HG03175 (cell line): Measurements from ENCODE around the gene FBXO9.
A peak's percentile ranks its signal among the peaks of the same experiment; 100 is the strongest.
"Not testable (repeated sequence)": the region's sequence is repeated elsewhere in the genome, so short reads cannot be mapped to it uniquely, and the experiment has no call there.

Experiments
- ATAC-seq: cut with Tn5 transposase; IDR thresholded peaks from one replicate; pipeline ENCODE4 v1.9.1; 2021; ENCODE audit warnings: mild to moderate bottlenecking, moderate library complexity; ENCODE audit not compliant: unreplicated experiment

Gene FBXO9

GRCh38 chr6:53045891-53046673 lies 19.1 kb upstream of the FBXO9 start:
- ATAC-seq = no peak

- peak; percentile 93 for ATAC-seq
These were observed 16.6 kb upstream of the FBXO9 start for GRCh38 chr6:53048431-53049195.

GRCh38 chr6:53049415-53049814 lies 15.8 kb upstream of the FBXO9 start:
- no peak for ATAC-seq

DNA sequence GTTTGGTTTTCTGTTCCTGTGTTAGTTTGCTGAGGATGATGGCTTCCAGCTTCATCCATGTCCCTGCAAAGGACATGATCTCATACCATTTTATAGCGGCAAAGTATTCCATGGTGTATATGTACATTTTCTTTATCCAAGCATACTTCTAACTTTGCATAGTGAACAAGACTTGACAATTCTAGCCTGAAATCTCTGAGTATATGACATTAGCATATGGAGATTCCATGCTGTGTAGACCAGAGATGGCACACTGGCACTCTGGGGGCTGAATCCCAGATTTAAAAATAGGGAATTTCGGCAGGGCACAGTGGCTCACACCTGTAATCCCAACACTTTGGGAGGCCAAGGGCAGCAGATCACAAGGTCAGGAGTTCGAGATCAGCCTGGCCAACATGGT lies 13.1 kb upstream of the FBXO9 start:
- ATAC-seq = not testable (repeated sequence)

DNA sequence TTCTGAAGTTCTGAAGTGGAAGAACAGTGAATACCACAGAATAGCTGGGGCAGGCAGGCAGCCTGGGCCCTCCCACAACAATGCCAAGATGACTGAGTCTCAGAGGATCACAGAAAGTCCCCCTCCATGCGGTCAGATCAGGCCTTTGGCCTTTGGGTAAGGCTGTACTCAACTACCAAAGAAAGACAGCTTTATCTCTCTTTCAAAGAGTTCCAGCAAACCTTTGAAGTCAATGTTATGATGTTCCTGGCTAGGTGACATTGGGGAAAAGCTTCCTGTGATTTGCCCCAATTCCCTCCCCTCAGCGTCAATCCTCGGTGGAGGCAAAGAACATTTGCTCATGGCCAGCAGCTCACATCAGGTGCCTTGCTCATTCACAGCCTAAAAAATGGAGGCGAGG lies 10.7 kb upstream of the FBXO9 start:
- no peak for ATAC-seq

DNA sequence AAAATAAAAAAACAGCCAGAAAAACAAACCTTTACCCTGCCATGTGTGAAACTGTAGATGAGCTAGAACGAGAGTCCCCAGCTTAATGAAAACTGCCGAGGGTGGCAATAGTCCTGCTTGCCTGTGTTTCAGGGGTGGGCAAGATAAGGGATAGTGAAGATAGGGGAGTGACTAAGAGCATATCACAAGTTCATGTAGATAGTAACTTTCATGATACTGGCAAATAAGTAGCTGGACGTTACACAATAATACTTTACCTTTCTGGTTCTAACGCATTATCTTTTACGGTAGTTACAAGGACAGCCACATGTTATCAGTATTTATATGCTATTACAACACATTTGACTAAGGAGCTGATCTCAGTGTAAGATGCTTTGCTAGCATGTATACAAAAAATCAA lies 9.3 kb upstream of the FBXO9 start:
- ATAC-seq = no peak

GRCh38 chr6:53056273-53056672 lies 8.9 kb upstream of the FBXO9 start:
- no peak for ATAC-seq

GRCh38 chr6:53058388-53059195 lies 6.6 kb upstream of the FBXO9 start:
- no peak for ATAC-seq

GRCh38 chr6:53059648-53060589 lies 5.3 kb upstream of the FBXO9 start:
- no peak for ATAC-seq

- ATAC-seq = no peak
These were observed 3.0 kb upstream of the FBXO9 start for GRCh38 chr6:53062169-53062539.

GRCh38 chr6:53064255-53064654 lies 949 bp upstream of the FBXO9 start:
- ATAC-seq = not testable (repeated sequence)

DNA sequence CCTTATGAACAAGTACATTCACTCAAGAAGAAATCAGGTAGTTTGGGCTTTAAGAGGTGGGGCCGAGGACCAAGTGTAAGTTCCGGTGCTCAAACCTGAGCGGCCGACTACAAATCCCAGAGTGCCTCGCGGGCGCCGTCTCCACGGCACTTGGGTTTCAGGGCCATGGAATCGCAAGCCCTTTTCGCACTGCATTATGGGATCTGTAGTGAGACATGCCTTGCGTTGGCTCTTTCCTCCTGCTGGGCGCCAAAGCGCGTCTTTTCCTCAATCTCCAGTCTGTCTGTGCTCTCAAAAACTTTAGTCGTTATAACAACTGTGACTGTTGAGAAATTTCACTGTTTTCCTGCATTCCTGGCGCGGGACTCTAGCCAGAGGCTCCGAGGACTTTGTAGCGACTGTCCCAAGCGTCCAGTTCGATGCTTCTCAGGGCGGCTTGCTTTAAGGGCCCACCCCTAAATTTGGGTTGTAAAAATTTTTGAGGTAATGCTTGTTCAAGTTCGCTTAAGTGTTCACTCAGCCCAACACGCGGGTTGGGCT lies 408 bp upstream of the FBXO9 start:
- peak; percentile 78 for ATAC-seq

DNA sequence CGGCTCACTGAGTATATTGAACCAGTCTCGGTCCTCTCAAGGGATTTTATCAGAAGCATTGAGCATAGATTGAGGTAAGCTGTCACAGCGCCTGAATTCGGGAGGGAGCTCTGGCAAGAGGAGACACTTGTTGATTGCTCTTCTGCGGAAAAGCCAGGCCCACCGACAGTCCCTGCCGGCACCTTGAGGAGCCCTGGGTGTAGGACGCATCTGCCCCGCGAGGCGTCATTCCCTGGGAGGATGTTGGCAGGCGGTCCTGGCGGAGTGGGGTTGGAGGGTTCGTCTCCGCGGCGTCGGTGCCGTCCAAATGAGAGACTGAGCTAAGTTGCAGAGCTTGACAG lies 843 bp downstream of the FBXO9 start:
- no peak for ATAC-seq

DNA sequence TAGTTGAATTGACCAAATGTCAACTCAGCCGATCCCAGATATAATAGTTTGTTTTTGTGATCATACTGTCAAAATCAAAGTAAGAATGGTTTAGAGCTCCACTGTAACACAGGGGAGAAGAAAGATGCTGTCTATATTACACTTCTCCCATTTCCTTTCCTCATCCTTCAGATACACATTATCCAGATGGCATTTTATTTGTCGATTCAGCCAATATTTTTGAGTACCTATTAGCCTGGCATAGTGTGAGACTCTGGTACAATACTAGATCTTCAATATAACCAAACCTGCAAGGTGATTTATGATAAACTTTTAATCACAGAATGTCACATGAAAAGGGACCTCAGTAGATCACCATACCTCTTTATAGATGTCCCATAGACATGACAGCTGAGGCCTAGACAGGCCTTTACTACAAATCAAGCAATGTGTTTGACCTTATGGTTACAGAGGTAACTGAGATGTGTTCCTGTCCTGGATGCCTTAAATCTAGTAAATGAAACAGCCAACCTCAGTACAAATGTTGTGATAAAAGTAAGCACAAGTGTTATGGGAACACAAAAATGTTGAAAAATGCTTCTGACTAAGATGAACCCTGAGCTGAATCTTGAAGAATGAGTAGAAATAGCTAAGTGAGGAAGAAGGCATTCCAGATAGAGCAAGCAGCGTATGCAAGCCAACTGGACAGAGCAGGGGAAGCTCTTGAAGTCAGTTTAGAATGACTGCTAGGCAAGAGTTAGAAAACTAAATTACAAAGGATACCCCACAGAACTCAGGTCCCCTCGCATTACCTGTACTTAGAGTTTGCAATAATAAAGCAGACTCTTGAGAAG lies 1.9 kb downstream of the FBXO9 start:
- no peak for ATAC-seq

GRCh38 chr6:53067849-53068361 lies 2.7 kb downstream of the FBXO9 start:
- no peak for ATAC-seq

DNA sequence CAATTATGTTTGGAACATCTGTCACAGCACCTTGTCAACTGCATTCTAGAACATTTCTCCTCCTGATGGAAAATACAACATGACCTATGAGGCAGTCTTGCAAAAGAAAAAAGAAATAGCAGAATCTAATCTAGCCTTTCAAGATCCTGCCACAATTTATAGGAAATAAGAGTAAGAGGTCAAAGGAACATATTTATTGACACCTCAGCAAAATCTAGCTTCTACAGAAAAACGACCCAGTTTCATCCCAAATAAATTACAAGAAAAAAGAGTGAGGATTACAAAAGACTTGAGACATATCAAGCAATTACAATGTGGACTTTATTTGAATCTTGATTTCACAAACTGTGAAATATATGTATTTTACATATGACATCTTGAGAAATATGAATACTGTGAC lies 4.2 kb downstream of the FBXO9 start:
- ATAC-seq = no peak

DNA sequence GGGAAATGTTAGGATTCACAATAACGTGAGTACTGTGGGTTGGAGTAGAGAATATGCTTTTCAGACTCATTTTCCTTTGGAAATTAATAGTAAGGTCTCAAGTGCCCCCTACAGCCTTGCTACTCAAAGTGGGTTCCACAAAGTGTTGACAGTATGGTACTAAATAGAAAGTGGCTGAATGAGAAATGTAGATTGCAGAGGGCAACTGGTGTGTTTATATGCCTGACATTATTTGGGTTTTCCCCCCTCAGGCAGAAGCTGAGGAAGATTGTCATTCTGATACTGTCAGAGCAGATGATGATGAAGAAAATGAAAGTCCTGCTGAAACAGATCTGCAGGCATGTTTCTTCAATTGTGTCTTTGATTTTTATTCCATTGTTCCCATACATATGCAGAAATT lies 5.6 kb downstream of the FBXO9 start:
- no peak for ATAC-seq

DNA sequence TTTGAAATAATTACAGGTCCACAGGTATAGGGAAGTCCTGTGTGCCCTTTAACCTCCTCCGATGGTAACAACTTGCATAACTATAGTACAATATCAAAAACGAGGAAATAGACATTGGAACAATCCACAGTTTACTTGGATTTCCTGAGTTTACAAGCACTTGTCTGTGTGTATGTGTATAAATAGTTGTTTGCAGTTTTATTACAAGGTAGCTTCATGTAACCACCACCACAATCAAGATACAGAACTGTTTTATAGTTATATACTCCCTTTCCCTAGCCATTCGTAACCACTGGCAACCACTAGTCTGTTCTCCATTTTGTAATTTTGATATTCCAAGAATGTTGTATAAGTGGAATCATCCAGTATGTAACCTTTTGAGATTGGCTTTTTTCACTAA lies 9.1 kb downstream of the FBXO9 start:
- no peak for ATAC-seq

DNA sequence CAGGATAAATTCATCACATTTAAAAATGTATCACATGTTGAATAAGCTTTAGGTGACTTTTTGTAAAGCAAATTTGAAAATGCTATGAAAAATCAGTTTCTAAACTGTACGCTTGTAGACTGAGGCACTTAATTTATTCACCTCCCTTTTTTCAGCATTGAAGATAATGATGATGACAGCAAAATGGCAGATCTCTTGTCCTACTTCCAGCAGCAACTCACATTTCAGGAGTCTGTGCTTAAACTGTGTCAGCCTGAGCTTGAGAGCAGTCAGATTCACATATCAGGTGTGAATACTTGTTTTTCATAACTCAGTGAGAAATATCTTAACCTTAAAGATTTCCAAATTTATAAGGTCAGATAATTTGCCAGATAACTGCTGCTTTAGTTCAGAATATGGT lies 15.6 kb downstream of the FBXO9 start:
- ATAC-seq = no peak
